CD4-positive, alpha-beta T cell (primary cell): ENCODE measurements around the gene LPCAT3. TPM values are rescaled to one million over a fixed set of nuclear protein-coding genes. Genes with fewer than 3 reads are reported as not detected.

ENCODE experiments used
- ATAC-seq: fragments of 200-7000 bp; cut with Tn5 transposase; one replicate; pipeline ENCODE4 v1.10.0; 2022; ENCODE audit warnings: mild to moderate bottlenecking; ENCODE audit not compliant: poor library complexity
- CTCF ChIA-PET: fragments of 350-600 bp; sonication (Branson Sonifier 250); formaldehyde crosslinking; loops from one replicate; lab custom pipeline; 2021; ENCODE audit warnings: antibody characterized with exemption, inconsistent platforms; lab: Charles Lee
- POLR2A ChIA-PET: fragments of 350-600 bp; sonication (Branson Sonifier 250); formaldehyde crosslinking; loops from one replicate; lab custom pipeline; 2021; ENCODE audit warnings: antibody characterized with exemption, inconsistent platforms; lab: Charles Lee
- DNase-seq, 14 experiments: peaks; one replicate each; pipeline ENCODE4 v3.0.0-alpha.2; 2013 to 2020; ENCODE audit warnings: mixed read lengths in 2 of 14
- H3K27ac ChIP-seq, 2 donors: one replicate each; pipeline versions ENCODE4 v1.5.1 to v1.7.0; 2013; ENCODE audit warnings: low read length in 2 of 2, low read depth in 1 of 2, mild to moderate bottlenecking in 1 of 2
- H3K27me3 ChIP-seq, 2 experiments: 1 replicate in 1 of 2; 2 replicates in 1 of 2; pipeline versions ENCODE4 v1.6.1 to v1.7.0; 2013; ENCODE audit warnings: low read length in 2 of 2, control low read depth in 1 of 2, mild to moderate bottlenecking in 1 of 2, moderate library complexity in 1 of 2; ENCODE audit not compliant: insufficient read depth in 2 of 2, control insufficient read depth in 1 of 2
- H3K36me3 ChIP-seq: one replicate; pipeline ENCODE4 v1.6.1; 2013; ENCODE audit warnings: low read length, control low read depth; ENCODE audit not compliant: insufficient read depth
- H3K4me1 ChIP-seq: one replicate; pipeline ENCODE4 v1.6.1; 2013; ENCODE audit warnings: low read length, control low read depth; ENCODE audit not compliant: insufficient read depth
- H3K4me3 ChIP-seq: one replicate; pipeline ENCODE4 v1.5.1; 2013; ENCODE audit warnings: mild to moderate bottlenecking, low read length, moderate library complexity
- H3K9me3 ChIP-seq, 2 experiments: 1 replicate in 1 of 2; 2 replicates in 1 of 2; pipeline versions ENCODE4 v1.6.1 to v1.7.0; 2013; ENCODE audit warnings: low read length in 2 of 2, mild to moderate bottlenecking in 2 of 2, control low read depth in 1 of 2, moderate library complexity in 1 of 2; ENCODE audit not compliant: control insufficient read depth in 1 of 2, insufficient read depth in 1 of 2
- H3K27ac Mint-ChIP-seq: one replicate; pipeline ENCODE4 v1.8.0; 2020; ENCODE audit warnings: mixed read lengths
- H3K27me3 Mint-ChIP-seq: one replicate; pipeline ENCODE4 v1.8.0; 2021; ENCODE audit warnings: mixed read lengths
- H3K36me3 Mint-ChIP-seq: one replicate; pipeline ENCODE4 v1.8.0; 2021; ENCODE audit warnings: low read depth, mixed read lengths
- H3K4me1 Mint-ChIP-seq: one replicate; pipeline ENCODE4 v1.8.0; 2021; ENCODE audit warnings: low read depth, mixed read lengths
- H3K4me3 Mint-ChIP-seq: one replicate; pipeline ENCODE4 v1.8.0; 2020; ENCODE audit warnings: mild to moderate bottlenecking, mixed read lengths
- H3K9me3 Mint-ChIP-seq: one replicate; pipeline ENCODE4 v1.8.0; 2020; ENCODE audit warnings: mixed read lengths
- CTCF ChIP-seq: fragments of 200-600 bp; IDR thresholded peaks from one replicate; pipeline ENCODE4 v1.8.0; 2022; ENCODE audit warnings: antibody characterized with exemption, mild to moderate bottlenecking
- intact Hi-C, 2 experiments: fragments of 100-400 bp; cut with DNase I in 1 of 2; cut with micrococcal nuclease in 1 of 2; formaldehyde crosslinking; loops; one replicate each; pipeline versions ENCODE4 v1.15.1 to v1.9.0; 2023 to 2025; cut with DNase I, micrococcal nuclease
- total RNA-seq, 174 experiments: library from RNA in 2 of 174; stranded (reverse) in 2 of 174; gene quantifications; one replicate each; pipeline ENCODE4 v1.2.3 and lab custom pipeline; 2021 to 2026

LPCAT3 gene
- total RNA-seq, 2 experiments from 2014 or later = 11.8 to 14.8 TPM

- peaks cover 67% of the 10 kb centered on the region for H3K36me3 ChIP-seq
- Mint-ChIP-seq H3K27me3 (no peaks in the 10 kb centered on the region), H3K4me3 (peak overlapping the region; percentile 100), H3K27ac (peak overlapping the region; percentile 97), H3K4me1 (peaks cover 87% of the 10 kb centered on the region), H3K9me3 (no peaks in the 10 kb centered on the region), H3K36me3 (peaks cover 91% of the 10 kb centered on the region)
- ChIA-PET POLR2A (interaction anchor here (1.6 to 16.4 kb wide), 3 partner anchors 8 to 9 kb away, joined by 5 to 963 read pairs (median 12); partner anchors contain the start of genes C12orf57, PTPN6 and RNU7-1), CTCF (interaction anchor here (1.4 to 13.3 kb wide), 3 partner anchors 8 to 65 kb away, joined by 3 to 324 read pairs (median 4); partner anchors contain the start of genes C12orf57, PTPN6 and RNU7-1)
- peak overlapping the region; percentile 80 to 96 for H3K27ac ChIP-seq
- TF ChIP-seq CTCF = no peak
- no peaks in the 10 kb centered on the region for H3K9me3 ChIP-seq
- H3K27me3 ChIP-seq = no peaks in the 10 kb centered on the region
- DNase-seq (no peak), ATAC-seq (no peak)
- H3K4me3 ChIP-seq = peak overlapping the region; percentile 98
- peaks cover 94% of the 10 kb centered on the region for H3K4me1 ChIP-seq
- intact Hi-C loops = no loop called here
Measured at GRCh38 chr12:6955108-6956020, 62.9 kb downstream of the LPCAT3 start.

- H3K4me3 ChIP-seq = peak overlapping the region; percentile 98
- H3K4me1 ChIP-seq = peaks cover 94% of the 10 kb centered on the region
- peaks cover 62% of the 10 kb centered on the region for H3K36me3 ChIP-seq
- peaks cover 84% of the 10 kb centered on the region for H3K36me3 Mint-ChIP-seq
- H3K4me1 Mint-ChIP-seq = peaks cover 88% of the 10 kb centered on the region
- intact Hi-C loops = loop anchor here in 1 of 2 experiments (5.0 kb wide), 1 partner anchor 102 kb away; the partner anchor contains the start of genes CDCA3 and USP5
- H3K9me3 ChIP-seq = no peaks in the 10 kb centered on the region
- TF ChIP-seq CTCF = no peak
- H3K27ac ChIP-seq = peak overlapping the region; percentile 80 to 96
- H3K9me3 Mint-ChIP-seq = no peaks in the 10 kb centered on the region
- H3K27me3 ChIP-seq = no peaks in the 10 kb centered on the region
- peak in 1 of 14 experiments; percentile 46 for DNase-seq
- H3K27me3 Mint-ChIP-seq = no peaks in the 10 kb centered on the region
- peak overlapping the region; percentile 100 for H3K4me3 Mint-ChIP-seq
- peak overlapping the region; percentile 97 for H3K27ac Mint-ChIP-seq
- ChIA-PET CTCF (interaction anchor here (1.4 to 13.3 kb wide), 3 partner anchors 7 to 64 kb away, joined by 3 to 324 read pairs (median 4); partner anchors contain the start of genes C12orf57, PTPN6 and RNU7-1), POLR2A (interaction anchor here (1.2 to 16.4 kb wide), 3 partner anchors 7 to 10 kb away, joined by 5 to 963 read pairs (median 8); partner anchors contain the start of genes C12orf57, PTPN6 and RNU7-1)
- ATAC-seq = no peak
Measured at GRCh38 chr12:6954316-6955107, 63.8 kb downstream of the LPCAT3 start.
